ENCODE measurements around the gene UBE2S. TPM values are rescaled to one million over a fixed set of nuclear protein-coding genes. Genes with fewer than 3 reads are reported as not detected.
"Not testable (repeated sequence)": the region's sequence is repeated elsewhere in the genome, so short reads cannot be mapped to it uniquely, and the experiment has no call there.

The UBE2S gene
- total and polyA plus RNA-seq, 10 of the 15 experiments (the other 5 are each of a cell fraction or from before 2014, with no cell fraction given) = 2.3 to 640 (median 127) TPM

DNA sequence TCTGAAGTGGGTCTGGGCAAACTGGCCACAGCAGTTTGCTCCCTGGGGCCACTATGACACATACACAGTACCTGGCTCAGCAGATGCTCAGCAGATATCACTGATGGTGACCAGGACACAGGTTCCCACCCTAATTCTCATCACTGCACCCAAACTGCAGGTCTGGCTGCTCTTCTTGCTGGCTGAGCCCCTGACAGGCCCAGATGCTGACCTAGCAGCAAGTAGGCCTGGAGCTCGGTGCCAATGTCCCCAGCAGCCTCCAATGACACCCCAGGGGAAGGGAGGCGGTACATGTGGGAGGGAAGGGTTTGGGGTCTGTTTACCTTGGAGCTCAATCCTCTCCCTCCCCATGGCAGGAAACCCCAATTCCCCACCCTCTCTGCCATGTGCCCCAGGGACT lies 5.1 kb downstream of the UBE2S start:
- no peak overlapping the region for H3K27ac ChIP-seq (ENCODE audit: control insufficient read depth, insufficient read depth)
- H3K27me3 ChIP-seq (replicated peaks in 1 of 2; ENCODE audit: control insufficient read depth in 2 of 2, insufficient read depth in 2 of 2, low read length in 1 of 2) = no peaks in the 10 kb centered on the region
- H3K36me3 ChIP-seq (ENCODE audit: control insufficient read depth in 2 of 2, insufficient read depth in 2 of 2, low read length in 1 of 2) = peaks cover 17 to 26% of the 10 kb centered on the region in 2 experiments; a peak in 3 of 4 replicates
- ChIA-PET CTCF (no interaction called here), POLR2A (interaction anchor here (0.7 kb wide), 1 partner anchor 13 kb away, joined by 3 read pairs; no protein-coding TSS in a partner anchor), SMC1A (ENCODE audit: uncharacterized antibody, unreplicated experiment) (no interaction called here), RAD21 (ENCODE audit: unreplicated experiment) (no interaction called here)
- peaks cover 22% of the 10 kb centered on the region for H3K4me1 ChIP-seq (ENCODE audit: control insufficient read depth, insufficient read depth, low read length)
- intact Hi-C loops (cut with micrococcal nuclease; ENCODE audit: unreplicated experiment) = no loop called here
- H2AFZ ChIP-seq (ENCODE audit: control insufficient read depth, low read depth, low read length) = no peak overlapping the region
- no peak overlapping the region for H3K4me2 ChIP-seq (ENCODE audit: control insufficient read depth, insufficient read depth)
- FAIRE-seq (no peak), ATAC-seq (no peak), DNase-seq (ENCODE audit: low read depth, low spot score) (no peak)
- H3K4me3 ChIP-seq = no peak overlapping the region
- WGBS (ENCODE audit: insufficient coverage, insufficient replicate concordance, low lambda C conversion rate, missing lambda C conversion rate) = 100% methylated on average over 2 of the region's 2 CpGs
- H4K20me1 ChIP-seq (ENCODE audit: control insufficient read depth, insufficient read depth) = peaks cover 3% of the 10 kb centered on the region
- in situ Hi-C loops (cut with MboI) = no loop called here
- H3K9ac ChIP-seq (ENCODE audit: control insufficient read depth, insufficient read depth, low read length) = no peak overlapping the region
- peaks cover 40% of the 10 kb centered on the region for H3K79me2 ChIP-seq (ENCODE audit: control insufficient read depth, insufficient read depth, low read length)
- BruUV-seq (replicated peaks) = no TSS peak
- peak; percentile 36; the same call in 1 of the 2 replicates for TF ChIP-seq POLR2AphosphoS5 (IDR thresholded peaks at IDR 0.05; ENCODE audit: low read length)
- no peak for TF ChIP-seq DPF2 (IDR thresholded peaks at IDR 0.05)
- TF ChIP-seq NRF1 (conservative IDR thresholded peaks at IDR 0.05; ENCODE audit: low read depth, low read length) = no peak
- peak; percentile 39; the same call in 1 of the 2 replicates for TF ChIP-seq POLR2A (IDR thresholded peaks at IDR 0.05; ENCODE audit: low read depth, low read length)
- no peaks in the 10 kb centered on the region for H3K9me3 ChIP-seq (replicated peaks; ENCODE audit: control insufficient read depth, insufficient read depth, low read length)

DNA sequence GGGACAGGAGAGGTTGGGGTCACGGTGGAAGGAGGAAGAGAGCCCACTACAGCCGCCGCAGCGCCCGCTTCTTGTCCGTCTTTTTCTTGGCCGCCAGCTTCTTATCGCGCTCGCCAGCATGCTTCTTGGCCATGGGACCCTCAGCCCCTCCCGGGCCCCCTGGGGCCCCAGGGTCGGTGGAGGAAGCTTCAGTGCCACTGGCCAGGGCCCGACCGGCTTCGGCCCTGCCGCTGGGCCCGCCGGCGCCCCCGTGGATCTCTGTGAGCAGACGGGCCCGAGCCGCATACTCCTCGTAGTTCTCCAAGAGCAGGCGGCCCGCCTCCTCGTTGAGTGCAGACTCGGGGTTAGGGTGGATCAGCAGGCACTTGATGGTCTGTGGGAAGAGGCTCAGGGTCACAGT lies 6.2 kb downstream of the UBE2S start:
- H3K9me3 ChIP-seq (replicated peaks; ENCODE audit: control insufficient read depth, insufficient read depth, low read length); H2AFZ ChIP-seq (ENCODE audit: control insufficient read depth, low read depth, low read length); DNase-seq (ENCODE audit: low read depth, low spot score); H3K4me3 ChIP-seq; ATAC-seq; POLR2A ChIA-PET; FAIRE-seq; CTCF ChIA-PET; H3K9ac ChIP-seq (ENCODE audit: control insufficient read depth, insufficient read depth, low read length); intact Hi-C loops (cut with micrococcal nuclease; ENCODE audit: unreplicated experiment); H3K4me2 ChIP-seq (ENCODE audit: control insufficient read depth, insufficient read depth); in situ Hi-C loops (cut with MboI); BruUV-seq (replicated peaks); H4K20me1 ChIP-seq (ENCODE audit: control insufficient read depth, insufficient read depth); H3K27ac ChIP-seq (ENCODE audit: control insufficient read depth, insufficient read depth); H3K27me3 ChIP-seq (replicated peaks in 1 of 2; ENCODE audit: control insufficient read depth in 2 of 2, insufficient read depth in 2 of 2, low read length in 1 of 2); SMC1A ChIA-PET (ENCODE audit: uncharacterized antibody, unreplicated experiment); RAD21 ChIA-PET (ENCODE audit: unreplicated experiment): not testable (repeated sequence)
- Histone ChIP-seq H3K4me1 (ENCODE audit: control insufficient read depth, insufficient read depth, low read length) (peaks cover 22% of the 10 kb centered on the region), H3K79me2 (ENCODE audit: control insufficient read depth, insufficient read depth, low read length) (peaks cover 29% of the 10 kb centered on the region), H3K36me3 (ENCODE audit: control insufficient read depth in 2 of 2, insufficient read depth in 2 of 2, low read length in 1 of 2) (peaks cover 17 to 26% of the 10 kb centered on the region in 2 experiments; a peak in 3 of 4 replicates)
- WGBS (ENCODE audit: insufficient coverage, insufficient replicate concordance, low lambda C conversion rate, missing lambda C conversion rate) = 90% methylated on average over 16 of the region's 28 CpGs
